Caco-2 (cell line): ENCODE data around the gene EIF3A. TPM values are rescaled to one million over a fixed set of nuclear protein-coding genes. Genes with fewer than 3 reads are reported as not detected.

Experiments
- BruUV-seq: library from RNA; stranded (reverse); fragments of 400-500 nt; replicated peaks from 2 replicates; lab custom pipeline; 2021; lab: Mats Ljungman, UMichigan
- CTCF ChIA-PET: fragments of 300-600 bp; sonication (Branson Sonifier 250); formaldehyde crosslinking; loops from one replicate; lab custom pipeline; 2022; ENCODE audit warnings: antibody characterized with exemption; lab: Charles Lee
- POLR2A ChIA-PET: fragments of 300-600 bp; sonication (Branson Sonifier 250); formaldehyde crosslinking; loops from one replicate; lab custom pipeline; 2022; ENCODE audit warnings: antibody characterized with exemption; lab: Charles Lee
- DNase-seq, 2 experiments: peaks; one replicate each; pipeline versions ENCODE4 v3.0.0 to v3.0.0-alpha.2; 2020 to 2022
- H3K27me3 ChIP-seq: replicated peaks from 2 replicates; pipeline ENCODE4 v1.6.0; 2011; ENCODE audit warnings: low read length; ENCODE audit not compliant: control insufficient read depth, insufficient read depth
- H3K36me3 ChIP-seq: 2 replicates; pipeline ENCODE4 v1.5.1; 2011; ENCODE audit warnings: low read length; ENCODE audit not compliant: control insufficient read depth, insufficient read depth
- H3K4me1 ChIP-seq: fragments of 250-450 bp; sonication (Bioruptor Pico); 2 replicates; pipeline ENCODE4 v1.5.1; 2020; ENCODE audit warnings: mild to moderate bottlenecking
- H3K4me3 ChIP-seq: 2 replicates; pipeline ENCODE4 v1.5.1; 2011; ENCODE audit warnings: low read depth, mild to moderate bottlenecking, control low read depth, low read length
- H3K9me3 ChIP-seq: fragments of 250-450 bp; sonication (Bioruptor Pico); 2 replicates; pipeline ENCODE4 v1.5.1; 2020; ENCODE audit warnings: mild to moderate bottlenecking, moderate library complexity
- H3K27ac Mint-ChIP-seq: one replicate; pipeline ENCODE4 v1.8.0; 2022; ENCODE audit warnings: mixed read lengths; ENCODE audit not compliant: unreplicated experiment
- H3K27me3 Mint-ChIP-seq: one replicate; pipeline ENCODE4 v1.8.0; 2022; ENCODE audit warnings: mixed read lengths; ENCODE audit not compliant: insufficient read depth, unreplicated experiment
- H3K36me3 Mint-ChIP-seq: one replicate; pipeline ENCODE4 v1.8.0; 2022; ENCODE audit warnings: mild to moderate bottlenecking, mixed read lengths; ENCODE audit not compliant: insufficient read depth, unreplicated experiment
- H3K4me1 Mint-ChIP-seq: one replicate; pipeline ENCODE4 v1.8.0; 2022; ENCODE audit warnings: low read depth, mixed read lengths; ENCODE audit not compliant: unreplicated experiment
- H3K4me3 Mint-ChIP-seq: one replicate; pipeline ENCODE4 v1.8.0; 2022; ENCODE audit warnings: mild to moderate bottlenecking, moderate library complexity, mixed read lengths; ENCODE audit not compliant: unreplicated experiment
- H3K9me3 Mint-ChIP-seq: one replicate; pipeline ENCODE4 v1.8.0; 2022; ENCODE audit warnings: mixed read lengths; ENCODE audit not compliant: unreplicated experiment
- CTCF ChIP-seq, 2 experiments: fragments of 200-600 bp in 1 of 2; IDR thresholded peaks; 1 replicate in 1 of 2; 2 replicates in 1 of 2; pipeline versions ENCODE4 v1.5.1 to v1.8.0; 2011 to 2022; ENCODE audit warnings: antibody characterized with exemption in 1 of 2, control low read depth in 1 of 2, inconsistent platforms in 1 of 2, low read depth in 1 of 2, low read length in 1 of 2, mild to moderate bottlenecking in 1 of 2, moderate library complexity in 1 of 2; ENCODE audit not compliant: insufficient read depth in 1 of 2, severe bottlenecking in 1 of 2, unreplicated experiment in 1 of 2
- intact Hi-C: fragments of 100-400 bp; cut with micrococcal nuclease; formaldehyde crosslinking; loops from one replicate; pipeline ENCODE4 v1.10.0; 2022; ENCODE audit not compliant: unreplicated experiment
- total RNA-seq: library from RNA; stranded (reverse); gene quantifications from 2 replicates; pipeline ENCODE4 v1.2.3, GENCODE V29; 2022

The EIF3A gene
- total RNA-seq, 1 experiment from 2014 or later, result 146 TPM

GRCh38 chr10:119087271-119087882 lies 6.8 kb upstream of the EIF3A start:
- H3K4me1 ChIP-seq, result no peaks in the 10 kb centered on the region
- TF ChIP-seq CTCF (IDR thresholded peaks at IDR 0.05; ENCODE audit: insufficient read depth in 1 of 2, low read depth in 1 of 2, low read length in 1 of 2, severe bottlenecking in 1 of 2, unreplicated experiment in 1 of 2), result no peak
- no TSS peak for BruUV-seq
- H3K9me3 Mint-ChIP-seq, result no peaks in the 10 kb centered on the region
- H3K4me3 Mint-ChIP-seq, result no peak overlapping the region
- no peak for DNase-seq
- ChIA-PET POLR2A (no interaction called here), CTCF (no interaction called here)
- H3K27me3 Mint-ChIP-seq, result no peaks in the 10 kb centered on the region
- no peak overlapping the region for H3K27ac Mint-ChIP-seq
- H3K36me3 Mint-ChIP-seq, result no peaks in the 10 kb centered on the region
- no peaks in the 10 kb centered on the region for H3K4me1 Mint-ChIP-seq
- H3K36me3 ChIP-seq, result no peaks in the 10 kb centered on the region
- intact Hi-C loops, result no loop called here
- H3K4me3 ChIP-seq, result no peak overlapping the region
- H3K9me3 ChIP-seq, result no peaks in the 10 kb centered on the region
- no peaks in the 10 kb centered on the region for H3K27me3 ChIP-seq

GRCh38 chr10:119084896-119085295 lies 4.3 kb upstream of the EIF3A start:
- H3K4me3 ChIP-seq, result no peak overlapping the region
- ChIA-PET POLR2A (no interaction called here), CTCF (interaction anchor here (0.6 kb wide), 1 partner anchor 16 kb away, joined by 4 read pairs; no protein-coding TSS in a partner anchor)
- H3K27me3 ChIP-seq, result no peaks in the 10 kb centered on the region
- no peak for DNase-seq
- no peaks in the 10 kb centered on the region for H3K27me3 Mint-ChIP-seq
- H3K4me3 Mint-ChIP-seq, result no peak overlapping the region
- intact Hi-C loops, result no loop called here
- no peaks in the 10 kb centered on the region for H3K9me3 Mint-ChIP-seq
- BruUV-seq, result no TSS peak
- TF ChIP-seq CTCF (IDR thresholded peaks at IDR 0.05; ENCODE audit: insufficient read depth in 1 of 2, low read depth in 1 of 2, low read length in 1 of 2, severe bottlenecking in 1 of 2, unreplicated experiment in 1 of 2), result no peak
- H3K9me3 ChIP-seq, result no peaks in the 10 kb centered on the region
- H3K4me1 Mint-ChIP-seq, result no peaks in the 10 kb centered on the region
- no peak overlapping the region for H3K27ac Mint-ChIP-seq
- peaks cover 20% of the 10 kb centered on the region for H3K36me3 Mint-ChIP-seq
- no peaks in the 10 kb centered on the region for H3K4me1 ChIP-seq
- H3K36me3 ChIP-seq, result no peaks in the 10 kb centered on the region

GRCh38 chr10:119079599-119080520 lies 757 bp downstream of the EIF3A start:
- CTCF ChIA-PET, result interaction anchor here (0.6 kb wide), 1 partner anchor 25 kb away, joined by 6 read pairs; no protein-coding TSS in a partner anchor
- Histone ChIP-seq H3K9me3 (no peaks in the 10 kb centered on the region), H3K27me3 (no peaks in the 10 kb centered on the region), H3K4me1 (peaks cover 8% of the 10 kb centered on the region; the same call in 1 of the 2 replicates), H3K4me3 (peak overlapping the region; percentile 88), H3K36me3 (peaks cover 1% of the 10 kb centered on the region; the same call in 1 of the 2 replicates)
- Mint-ChIP-seq H3K9me3 (no peaks in the 10 kb centered on the region), H3K4me3 (peak overlapping the region; percentile 83), H3K36me3 (peaks cover 59% of the 10 kb centered on the region), H3K27ac (peak overlapping the region; percentile 97), H3K27me3 (no peaks in the 10 kb centered on the region), H3K4me1 (peaks cover 8% of the 10 kb centered on the region)
- BruUV-seq, result no TSS peak
- intact Hi-C loops, result loop anchor here (1.0 kb wide), 1 partner anchor 24 kb away; the partner anchor contains the start of gene DENND10
- peak; percentile 78 to 83 for DNase-seq
- POLR2A ChIA-PET, result interaction anchor here (0.5 to 0.7 kb wide), 2 partner anchors 125 to 458 kb away, joined by 3 to 4 read pairs; no protein-coding TSS in a partner anchor
- no peak for TF ChIP-seq CTCF (IDR thresholded peaks at IDR 0.05; ENCODE audit: insufficient read depth in 1 of 2, low read depth in 1 of 2, low read length in 1 of 2, severe bottlenecking in 1 of 2, unreplicated experiment in 1 of 2)
